ENCODE results near the gene FOXP1. TPM values are rescaled to one million over a fixed set of nuclear protein-coding genes. Genes with fewer than 3 reads are reported as not detected.

Gene FOXP1
- polyA plus RNA-seq, 1 donor (not counting 4 experiments of a cell fraction or from before 2014, with no cell fraction given): 14.6 TPM

DNA sequence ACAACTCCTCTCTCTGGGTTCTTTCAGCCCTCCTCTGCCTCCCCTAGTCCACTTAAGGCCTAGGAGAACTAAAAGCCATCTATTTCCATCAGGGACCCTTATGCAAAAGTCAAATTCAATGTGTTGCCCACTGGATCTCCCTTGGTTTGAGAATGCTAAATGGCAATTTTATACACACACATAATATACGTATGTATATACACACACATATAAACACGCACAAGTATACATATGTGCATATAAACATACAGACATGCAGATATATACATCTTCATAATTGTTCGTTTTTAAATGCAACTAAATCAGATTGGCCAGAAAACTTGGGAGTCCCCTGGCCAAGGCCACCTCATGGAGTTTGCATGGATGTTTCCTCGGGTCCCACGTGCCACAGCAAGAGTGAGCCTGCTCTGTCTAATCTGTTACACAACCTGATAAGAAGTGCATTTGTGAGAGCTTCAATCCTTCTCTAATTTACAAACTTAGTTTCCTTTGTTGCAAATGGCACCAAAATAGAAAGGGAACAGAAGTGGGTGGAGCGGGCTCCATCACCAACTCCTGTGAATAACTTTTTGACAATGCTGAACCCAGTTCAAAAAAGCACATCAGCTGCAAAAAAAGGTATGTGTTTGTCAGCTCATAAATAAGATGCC is 84.2 kb downstream of the FOXP1 start:
- H3K9me1 ChIP-seq (ENCODE audit: control insufficient read depth, extremely low read depth, insufficient read depth, low read length): no peaks in the 10 kb centered on the region
- no peak overlapping the region for H3K4me3 ChIP-seq (ENCODE audit: control insufficient read depth in 2 of 3, extremely low read depth in 1 of 3, insufficient read depth in 2 of 3, low read depth in 1 of 3, low read length in 3 of 3)
- dilution Hi-C loops (cut with MboI; ENCODE audit: extremely low pct_ligation_motif_present, low sequenced_read_pairs): no loop called here
- no peak overlapping the region for H3K4me2 ChIP-seq (ENCODE audit: control insufficient read depth, extremely low read depth, insufficient read depth, low read depth, low read length)
- no peaks in the 10 kb centered on the region for H3K36me3 ChIP-seq (ENCODE audit: control insufficient read depth in 2 of 2, extremely low read depth in 1 of 2, insufficient read depth in 2 of 2, low read length in 2 of 2)
- no peaks in the 10 kb centered on the region for H4K20me1 ChIP-seq (ENCODE audit: control insufficient read depth, extremely low read depth, insufficient read depth, low read length)
- no peak overlapping the region for H3K27ac ChIP-seq (ENCODE audit: control insufficient read depth, insufficient read depth, low read length)
- H3K79me2 ChIP-seq (ENCODE audit: control insufficient read depth, insufficient read depth, low read length): no peaks in the 10 kb centered on the region
- no peak overlapping the region for H3K9ac ChIP-seq (ENCODE audit: control insufficient read depth, extremely low read depth, insufficient read depth, low read length)
- H3K27me3 ChIP-seq (ENCODE audit: control insufficient read depth, extremely low read depth, insufficient read depth, low read length): no peaks in the 10 kb centered on the region
- H3K9me3 ChIP-seq (ENCODE audit: control insufficient read depth, low read depth, low read length): no peaks in the 10 kb centered on the region
- FAIRE-seq (no peak), DNase-seq (ENCODE audit: low read depth, low spot score) (no peak)
- peaks cover 32% of the 10 kb centered on the region for H3K4me1 ChIP-seq (ENCODE audit: control insufficient read depth, extremely low read depth, insufficient read depth, low read length)
- no peak overlapping the region for H2AFZ ChIP-seq (ENCODE audit: control insufficient read depth, low read length)
- TF ChIP-seq, protein P1, sequence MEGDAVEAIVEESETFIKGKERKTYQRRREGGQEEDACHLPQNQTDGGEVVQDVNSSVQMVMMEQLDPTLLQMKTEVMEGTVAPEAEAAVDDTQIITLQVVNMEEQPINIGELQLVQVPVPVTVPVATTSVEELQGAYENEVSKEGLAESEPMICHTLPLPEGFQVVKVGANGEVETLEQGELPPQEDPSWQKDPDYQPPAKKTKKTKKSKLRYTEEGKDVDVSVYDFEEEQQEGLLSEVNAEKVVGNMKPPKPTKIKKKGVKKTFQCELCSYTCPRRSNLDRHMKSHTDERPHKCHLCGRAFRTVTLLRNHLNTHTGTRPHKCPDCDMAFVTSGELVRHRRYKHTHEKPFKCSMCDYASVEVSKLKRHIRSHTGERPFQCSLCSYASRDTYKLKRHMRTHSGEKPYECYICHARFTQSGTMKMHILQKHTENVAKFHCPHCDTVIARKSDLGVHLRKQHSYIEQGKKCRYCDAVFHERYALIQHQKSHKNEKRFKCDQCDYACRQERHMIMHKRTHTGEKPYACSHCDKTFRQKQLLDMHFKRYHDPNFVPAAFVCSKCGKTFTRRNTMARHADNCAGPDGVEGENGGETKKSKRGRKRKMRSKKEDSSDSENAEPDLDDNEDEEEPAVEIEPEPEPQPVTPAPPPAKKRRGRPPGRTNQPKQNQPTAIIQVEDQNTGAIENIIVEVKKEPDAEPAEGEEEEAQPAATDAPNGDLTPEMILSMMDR (optimal IDR thresholded peaks at IDR 0.05 in 1 of 3, IDR thresholded peaks at IDR 0.05 in 1 of 3, conservative IDR thresholded peaks at IDR 0.05 in 1 of 3; ENCODE audit: extremely low read depth in 1 of 3, insufficient read depth in 2 of 3, low read length in 3 of 3): no peak
- no peak for TF ChIP-seq EZH2 (IDR thresholded peaks at IDR 0.05; ENCODE audit: low read length)

DNA sequence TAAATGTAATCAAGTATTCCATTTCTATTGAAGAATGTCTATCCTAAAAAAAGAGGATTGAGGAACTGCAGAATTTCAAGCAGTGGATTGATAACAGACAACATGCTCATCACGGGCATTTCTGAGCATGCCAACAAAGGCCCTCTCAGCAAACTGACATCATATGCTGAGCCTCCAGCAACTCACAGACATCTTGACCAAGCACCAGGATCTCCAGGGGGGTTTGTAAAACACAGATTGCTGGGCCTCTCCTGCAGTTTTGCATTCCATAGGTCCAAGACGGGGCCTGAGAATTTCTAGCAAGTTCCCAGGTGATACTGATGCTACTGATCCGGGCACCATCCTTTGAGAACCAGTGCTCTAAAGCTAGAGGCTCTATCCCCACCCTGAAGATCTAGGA is 85.0 kb downstream of the FOXP1 start:
- FAIRE-seq (no peak), DNase-seq (ENCODE audit: low read depth, low spot score) (no peak)
- Histone ChIP-seq H3K4me2 (ENCODE audit: control insufficient read depth, extremely low read depth, insufficient read depth, low read depth, low read length) (no peak overlapping the region), H3K9me3 (ENCODE audit: control insufficient read depth, low read depth, low read length) (no peaks in the 10 kb centered on the region), H3K79me2 (ENCODE audit: control insufficient read depth, insufficient read depth, low read length) (no peaks in the 10 kb centered on the region), H3K27ac (ENCODE audit: control insufficient read depth, insufficient read depth, low read length) (no peak overlapping the region), H3K4me3 (ENCODE audit: control insufficient read depth in 2 of 3, extremely low read depth in 1 of 3, insufficient read depth in 2 of 3, low read depth in 1 of 3, low read length in 3 of 3) (no peak overlapping the region), H3K9ac (ENCODE audit: control insufficient read depth, extremely low read depth, insufficient read depth, low read length) (no peak overlapping the region), H3K4me1 (ENCODE audit: control insufficient read depth, extremely low read depth, insufficient read depth, low read length) (peaks cover 24% of the 10 kb centered on the region), H3K27me3 (ENCODE audit: control insufficient read depth, extremely low read depth, insufficient read depth, low read length) (no peaks in the 10 kb centered on the region), H4K20me1 (ENCODE audit: control insufficient read depth, extremely low read depth, insufficient read depth, low read length) (no peaks in the 10 kb centered on the region), H3K36me3 (ENCODE audit: control insufficient read depth in 2 of 2, extremely low read depth in 1 of 2, insufficient read depth in 2 of 2, low read length in 2 of 2) (no peaks in the 10 kb centered on the region), H3K9me1 (ENCODE audit: control insufficient read depth, extremely low read depth, insufficient read depth, low read length) (no peaks in the 10 kb centered on the region), H2AFZ (ENCODE audit: control insufficient read depth, low read length) (no peak overlapping the region)
- dilution Hi-C loops (cut with MboI; ENCODE audit: extremely low pct_ligation_motif_present, low sequenced_read_pairs): no loop called here
- TF ChIP-seq, protein P1 (optimal IDR thresholded peaks at IDR 0.05 in 1 of 3, IDR thresholded peaks at IDR 0.05 in 1 of 3, conservative IDR thresholded peaks at IDR 0.05 in 1 of 3; ENCODE audit: extremely low read depth in 1 of 3, insufficient read depth in 2 of 3, low read length in 3 of 3): no peak
- no peak for TF ChIP-seq EZH2 (IDR thresholded peaks at IDR 0.05; ENCODE audit: low read length)

Measured in keratinocyte (primary cell).